Esophagus squamous epithelium (tissue), 4 donors: ENCODE measurements around the gene HMGXB4.

Experiments
- CTCF ChIP-seq, 6 experiments: fragments of 450-650 bp in 4 of 6; fragments of 200-600 bp in 2 of 6; sonication (generic) in 2 of 6; IDR thresholded peaks; one replicate each; pipeline ENCODE4 v1.5.1; 2016 to 2019; ENCODE audit warnings: antibody characterized with exemption in 6 of 6, mild to moderate bottlenecking in 4 of 6, moderate library complexity in 4 of 6
- POLR2A ChIP-seq, 4 donors: fragments of 450-650 bp; IDR thresholded peaks; one replicate each; pipeline ENCODE4 v1.6.1; 2017; ENCODE audit warnings: antibody characterized with exemption in 4 of 4, mild to moderate bottlenecking in 4 of 4, moderate library complexity in 3 of 4

DNA sequence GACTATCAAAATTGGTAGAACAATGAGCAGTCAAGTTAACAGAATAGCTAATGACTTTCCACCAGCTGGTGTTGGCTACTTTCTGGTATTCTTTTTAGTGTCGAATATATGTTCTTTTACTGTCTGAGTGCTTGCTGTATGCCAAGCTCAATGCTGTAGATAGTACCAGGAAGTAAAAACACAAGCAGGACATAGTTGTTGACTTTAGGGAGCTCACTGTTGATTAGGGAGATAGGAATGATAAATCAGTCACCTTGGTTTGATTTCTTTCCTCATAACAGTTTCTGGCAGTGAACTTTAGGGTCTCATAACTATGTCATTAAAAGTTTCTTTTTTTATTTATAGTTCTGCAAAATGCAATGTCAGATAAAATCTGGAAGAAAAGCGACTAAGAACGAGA is 9.0 kb downstream of the HMGXB4 start:
- no peak for TF ChIP-seq CTCF (IDR thresholded peaks at IDR 0.05)
- no peak for TF ChIP-seq POLR2A (IDR thresholded peaks at IDR 0.05)
